C4-2B (cell line): ENCODE results near the gene CYBB.

Experiments
- ZFX ChIP-seq: fragments of 450-650 bp; IDR thresholded peaks from 2 replicates; pipeline ENCODE4 v1.6.1; 2017
- TF ChIP-seq, protein P1 (sequence below): fragments of 450-650 bp; conservative IDR thresholded peaks from 2 replicates; pipeline ENCODE4 v1.5.1; 2017; ENCODE audit warnings: mild to moderate bottlenecking

DNA sequence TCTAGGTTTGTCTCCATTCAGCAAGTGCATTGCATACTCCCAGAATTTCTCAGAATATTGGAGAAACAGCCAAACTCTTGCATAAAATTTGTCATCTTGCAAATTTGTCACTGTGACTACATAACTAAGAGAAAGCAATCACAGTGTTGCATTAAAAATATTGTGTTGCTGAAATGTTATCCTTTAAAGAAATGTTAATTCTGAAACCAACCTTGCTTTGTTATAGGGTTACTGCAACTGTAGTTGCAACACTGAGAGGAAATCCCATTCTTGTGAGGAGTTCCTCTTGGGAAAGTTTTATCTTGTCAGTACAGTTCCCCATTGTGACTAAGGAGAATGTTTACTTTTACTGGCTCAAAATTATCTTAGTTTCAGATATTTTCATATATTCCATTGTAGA lies 20.9 kb downstream of the CYBB start:
- TF ChIP-seq, protein P1, sequence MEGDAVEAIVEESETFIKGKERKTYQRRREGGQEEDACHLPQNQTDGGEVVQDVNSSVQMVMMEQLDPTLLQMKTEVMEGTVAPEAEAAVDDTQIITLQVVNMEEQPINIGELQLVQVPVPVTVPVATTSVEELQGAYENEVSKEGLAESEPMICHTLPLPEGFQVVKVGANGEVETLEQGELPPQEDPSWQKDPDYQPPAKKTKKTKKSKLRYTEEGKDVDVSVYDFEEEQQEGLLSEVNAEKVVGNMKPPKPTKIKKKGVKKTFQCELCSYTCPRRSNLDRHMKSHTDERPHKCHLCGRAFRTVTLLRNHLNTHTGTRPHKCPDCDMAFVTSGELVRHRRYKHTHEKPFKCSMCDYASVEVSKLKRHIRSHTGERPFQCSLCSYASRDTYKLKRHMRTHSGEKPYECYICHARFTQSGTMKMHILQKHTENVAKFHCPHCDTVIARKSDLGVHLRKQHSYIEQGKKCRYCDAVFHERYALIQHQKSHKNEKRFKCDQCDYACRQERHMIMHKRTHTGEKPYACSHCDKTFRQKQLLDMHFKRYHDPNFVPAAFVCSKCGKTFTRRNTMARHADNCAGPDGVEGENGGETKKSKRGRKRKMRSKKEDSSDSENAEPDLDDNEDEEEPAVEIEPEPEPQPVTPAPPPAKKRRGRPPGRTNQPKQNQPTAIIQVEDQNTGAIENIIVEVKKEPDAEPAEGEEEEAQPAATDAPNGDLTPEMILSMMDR = no peak
- no peak for TF ChIP-seq ZFX
